Esophagus muscularis mucosa (tissue), 4 donors: Measurements from ENCODE around the gene DNLZ. TPM values are rescaled to one million over a fixed set of nuclear protein-coding genes. Genes with fewer than 3 reads are reported as not detected.

Experiments used
- DNase-seq: peaks from one replicate; pipeline ENCODE4 v3.0.0-alpha.2; 2017; ENCODE audit errors: extremely low spot score
- H3K27ac ChIP-seq, 4 donors: fragments of 200-600 bp; sonication (generic); replicated peaks in 1 of 4; 1 replicate in 3 of 4; 2 replicates in 1 of 4; pipeline ENCODE4 v1.5.1; 2016 to 2019; ENCODE audit warnings: mild to moderate bottlenecking in 1 of 4
- H3K27me3 ChIP-seq, 4 donors: fragments of 200-600 bp; sonication (generic); one replicate each; pipeline versions ENCODE4 v1.5.1 to v1.6.0; 2016 to 2019
- H3K36me3 ChIP-seq, 4 donors: fragments of 200-600 bp; sonication (generic); one replicate each; pipeline ENCODE4 v1.5.1; 2016 to 2019
- H3K4me1 ChIP-seq, 4 donors: fragments of 200-600 bp; sonication (generic); one replicate each; pipeline ENCODE4 v1.5.1; 2016 to 2019
- H3K4me3 ChIP-seq, 4 donors: fragments of 200-600 bp; sonication (generic); 1 replicate in 2 of 4; 2 replicates in 2 of 4; pipeline ENCODE4 v1.5.1; 2016 to 2019; ENCODE audit warnings: mild to moderate bottlenecking in 4 of 4, moderate library complexity in 1 of 4
- H3K9me3 ChIP-seq, 4 donors: fragments of 200-600 bp; sonication (generic); 1 replicate in 3 of 4; 2 replicates in 1 of 4; pipeline ENCODE4 v1.5.1; 2016 to 2019
- CTCF ChIP-seq, 3 experiments: fragments of 200-600 bp in 2 of 3; fragments of 450-650 bp in 1 of 3; sonication (generic) in 2 of 3; IDR thresholded peaks; one replicate each; pipeline ENCODE4 v1.5.1; 2017 to 2019; ENCODE audit warnings: antibody characterized with exemption in 3 of 3, mild to moderate bottlenecking in 2 of 3, moderate library complexity in 1 of 3
- EP300 ChIP-seq: sonication (generic); formaldehyde crosslinking; IDR thresholded peaks from one replicate; pipeline ENCODE4 v1.6.1; 2017; ENCODE audit warnings: antibody characterized with exemption
- POLR2A ChIP-seq: fragments of 450-650 bp; IDR thresholded peaks from one replicate; pipeline ENCODE4 v1.6.1; 2017; ENCODE audit warnings: antibody characterized with exemption, moderate library complexity, mild to moderate bottlenecking, low read depth
- POLR2AphosphoS5 ChIP-seq, 2 donors: sonication (generic); formaldehyde crosslinking; IDR thresholded peaks; one replicate each; pipeline ENCODE4 v1.6.1; 2017; ENCODE audit warnings: antibody characterized with exemption in 2 of 2
- WGBS: methylation state at CpG from one replicate; pipeline ENCODE4 v1.1.5; 2018; 5-methylcytosine and 5-hydroxymethylcytosine counted together
- intact Hi-C: fragments of 100-400 bp; cut with DNase I; formaldehyde crosslinking; loops from one replicate; pipeline ENCODE4 v1.15.1; 2023
- total RNA-seq, 4 donors: library from RNA; depleted of rRNA; stranded (reverse); fragments of >200 nt; gene quantifications; one replicate each; pipeline versions ENCODE4 v1.1.0 to v1.2.1, GENCODE V29; 2016

DNLZ gene
- total RNA-seq, 4 donors from 2014 or later = 29.5 to 41.3 (median 35.8) TPM

- TF ChIP-seq CTCF (IDR thresholded peaks at IDR 0.05) = no peak
- no peak for TF ChIP-seq POLR2A
- no peak for TF ChIP-seq POLR2AphosphoS5 (IDR thresholded peaks at IDR 0.05)
- TF ChIP-seq EP300 = no peak
- peaks cover 0 to 13% (median 8%) of the 10 kb centered on the region in 4 donors for H3K4me1 ChIP-seq
- no peak overlapping the region for H3K27ac ChIP-seq
- H3K9me3 ChIP-seq = no peaks in the 10 kb centered on the region
- peaks cover 0 to 75% (median 51%) of the 10 kb centered on the region in 4 donors for H3K36me3 ChIP-seq
- H3K4me3 ChIP-seq = no peak overlapping the region
- DNase-seq = no peak
- intact Hi-C loops = loop anchor here (5.0 kb wide), 1 partner anchor 61 kb away; no protein-coding TSS in a partner anchor
- no peaks in the 10 kb centered on the region for H3K27me3 ChIP-seq
- 80% methylated on average over 4 of the region's 30 CpGs for WGBS
Measured at GRCh38 chr9:136336156-136336870, 27.2 kb downstream of the DNLZ start.

DNA sequence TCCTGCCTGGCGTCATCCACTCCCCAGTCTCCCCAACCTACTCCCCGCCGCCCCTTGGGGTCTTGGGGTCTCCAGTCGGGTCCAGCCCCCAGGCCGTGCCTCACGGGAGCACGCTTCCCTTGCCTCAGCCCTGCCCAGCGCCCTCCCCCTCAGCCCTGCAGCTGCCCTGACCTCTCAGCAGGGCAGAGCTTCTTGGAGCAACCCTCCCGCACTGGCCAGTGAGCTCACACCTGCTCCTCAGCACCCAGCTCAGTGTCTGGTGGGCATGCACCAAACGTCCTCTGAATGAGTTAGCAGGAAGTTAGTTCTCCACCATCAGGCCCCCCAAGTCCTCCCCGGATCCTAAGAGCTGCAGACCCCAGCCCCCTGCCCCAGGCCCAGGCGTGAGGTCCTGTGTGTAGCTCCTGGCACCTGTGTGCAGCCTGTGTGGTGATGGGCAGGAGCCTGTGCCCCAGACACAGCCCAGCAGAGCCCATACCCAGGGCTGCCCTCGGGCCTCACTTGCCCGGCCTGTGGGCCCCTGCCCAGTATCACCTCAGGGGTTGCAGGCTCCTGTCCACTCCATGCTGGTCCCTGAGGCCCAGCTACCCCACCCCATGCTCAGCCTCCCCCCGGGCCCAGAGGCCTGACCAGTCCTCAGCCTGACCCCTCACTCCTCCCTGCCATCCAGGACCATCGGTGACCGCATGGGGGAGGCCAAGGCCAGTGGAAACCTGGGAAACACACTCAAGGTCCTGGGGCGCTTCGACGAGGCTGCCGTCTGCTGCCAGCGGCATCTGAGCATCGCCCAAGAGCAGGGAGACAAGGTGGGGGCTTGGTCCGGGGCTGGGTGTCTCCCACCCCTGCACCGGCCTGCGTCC lies 28.0 kb downstream of the DNLZ start:
- Histone ChIP-seq H3K9me3 (no peaks in the 10 kb centered on the region), H3K4me1 (peaks cover 0 to 8% (median 7%) of the 10 kb centered on the region in 4 donors), H3K36me3 (peaks cover 0 to 69% (median 47%) of the 10 kb centered on the region in 4 donors), H3K4me3 (no peak overlapping the region), H3K27me3 (no peaks in the 10 kb centered on the region), H3K27ac (no peak overlapping the region)
- 86% methylated on average over 13 of the region's 26 CpGs for WGBS
- intact Hi-C loops = loop anchor here (5.0 kb wide), 1 partner anchor 62 kb away; no protein-coding TSS in a partner anchor
- no peak for TF ChIP-seq EP300
- no peak for TF ChIP-seq POLR2A
- no peak for TF ChIP-seq CTCF (IDR thresholded peaks at IDR 0.05)
- no peak for TF ChIP-seq POLR2AphosphoS5 (IDR thresholded peaks at IDR 0.05)
- no peak for DNase-seq

GRCh38 chr9:136334541-136334940 lies 29.0 kb downstream of the DNLZ start:
- WGBS = 89% methylated on average over 16 of the region's 21 CpGs
- Histone ChIP-seq H3K9me3 (no peaks in the 10 kb centered on the region), H3K4me1 (peaks cover 1 to 17% (median 10%) of the 10 kb centered on the region in 4 donors), H3K4me3 (no peak overlapping the region), H3K27me3 (no peaks in the 10 kb centered on the region), H3K36me3 (peaks cover 0 to 64% (median 40%) of the 10 kb centered on the region in 4 donors), H3K27ac (no peak overlapping the region)
- intact Hi-C loops = no loop called here
- DNase-seq = no peak
- TF ChIP-seq EP300 (no peak), POLR2AphosphoS5 (IDR thresholded peaks at IDR 0.05) (no peak), CTCF (IDR thresholded peaks at IDR 0.05) (no peak), POLR2A (no peak)

DNA sequence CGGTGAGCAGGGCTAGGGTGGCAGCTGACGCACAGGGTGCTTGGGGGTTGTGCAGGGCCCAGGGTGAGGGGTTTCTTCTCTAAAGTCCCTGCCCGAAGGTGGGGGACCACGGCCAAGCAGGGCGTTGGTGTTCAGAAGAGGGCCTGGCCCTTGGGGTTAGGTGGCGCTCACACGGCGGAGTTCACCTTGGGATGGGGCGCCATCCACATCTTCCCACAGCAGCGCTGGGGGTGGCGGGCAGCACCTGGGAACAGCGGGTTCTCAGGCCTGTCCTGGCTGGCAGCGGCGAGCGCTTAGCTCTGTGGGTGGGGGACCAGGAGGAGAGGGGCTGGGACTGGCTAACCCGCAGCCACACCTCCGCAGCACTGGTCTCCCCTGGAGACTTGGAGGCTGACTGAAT lies 30.1 kb downstream of the DNLZ start:
- no peak for DNase-seq
- Histone ChIP-seq H3K27me3 (no peaks in the 10 kb centered on the region), H3K27ac (no peak overlapping the region), H3K4me3 (no peak overlapping the region), H3K36me3 (peaks cover 0 to 57% (median 35%) of the 10 kb centered on the region in 4 donors), H3K4me1 (peaks cover 12 to 21% (median 16%) of the 10 kb centered on the region in 4 donors), H3K9me3 (no peaks in the 10 kb centered on the region)
- 86% methylated on average over 16 of the region's 17 CpGs for WGBS
- intact Hi-C loops = no loop called here
- TF ChIP-seq EP300 (no peak), POLR2A (no peak), CTCF (IDR thresholded peaks at IDR 0.05) (no peak)
